NCI-H1436 (cell line): Measurements from ENCODE around the gene PEX7.
"Not testable (repeated sequence)": the region's sequence is repeated elsewhere in the genome, so short reads cannot be mapped to it uniquely, and the experiment has no call there.

Experiments used
- DNase-seq: peaks from one replicate; lab custom pipeline; 2025; lab: John Stamatoyannopoulos, UW

Gene PEX7

GRCh38 chr6:136840276-136841001 is 18.0 kb downstream of the PEX7 start:
- no peak for DNase-seq

- DNase-seq, result no peak
Measured at GRCh38 chr6:136843210-136843609, 20.8 kb downstream of the PEX7 start.

- peak; percentile 34 for DNase-seq
Measured at GRCh38 chr6:136846046-136846445, 23.7 kb downstream of the PEX7 start.

- DNase-seq, result not testable (repeated sequence)
Measured at GRCh38 chr6:136846477-136846876, 24.1 kb downstream of the PEX7 start.

GRCh38 chr6:136849979-136850563 is 27.7 kb downstream of the PEX7 start:
- not testable (repeated sequence) for DNase-seq

- DNase-seq, result no peak
Measured at GRCh38 chr6:136859430-136859829, 37.0 kb downstream of the PEX7 start.

GRCh38 chr6:136860043-136860442 is 37.7 kb downstream of the PEX7 start:
- no peak for DNase-seq

- DNase-seq, result no peak
Measured at GRCh38 chr6:136862662-136863061, 40.3 kb downstream of the PEX7 start.

GRCh38 chr6:136863752-136864151 is 41.4 kb downstream of the PEX7 start:
- no peak for DNase-seq

- DNase-seq, result no peak
Measured at GRCh38 chr6:136864676-136865075, 42.3 kb downstream of the PEX7 start.

GRCh38 chr6:136866872-136867416 is 44.6 kb downstream of the PEX7 start:
- no peak for DNase-seq

- no peak for DNase-seq
Measured at GRCh38 chr6:136869451-136869850, 47.1 kb downstream of the PEX7 start.

GRCh38 chr6:136873748-136874147 is 51.4 kb downstream of the PEX7 start:
- no peak for DNase-seq

- not testable (repeated sequence) for DNase-seq
Measured at GRCh38 chr6:136876469-136876868, 54.1 kb downstream of the PEX7 start.

- DNase-seq, result no peak
Measured at GRCh38 chr6:136880748-136881460, 58.5 kb downstream of the PEX7 start.

GRCh38 chr6:136886091-136886490 is 63.7 kb downstream of the PEX7 start:
- no peak for DNase-seq

GRCh38 chr6:136887953-136888352 is 65.6 kb downstream of the PEX7 start:
- no peak for DNase-seq

- no peak for DNase-seq
Measured at GRCh38 chr6:136889271-136890193, 67.1 kb downstream of the PEX7 start.

GRCh38 chr6:136890194-136890839 is 67.9 kb downstream of the PEX7 start:
- DNase-seq, result no peak

- DNase-seq, result no peak
Measured at GRCh38 chr6:136890986-136891385, 68.6 kb downstream of the PEX7 start.

- DNase-seq, result no peak
Measured at GRCh38 chr6:136893187-136893586, 70.8 kb downstream of the PEX7 start.
